CD4-positive, alpha-beta T cell treated with Interleukin-21 for 1 hour (primary cell): ENCODE data around the gene BAIAP2L2.
"Not testable (repeated sequence)": the region's sequence is repeated elsewhere in the genome, so short reads cannot be mapped to it uniquely, and the experiment has no call there.

Experiments used
- DNase-seq: peaks from one replicate; pipeline ENCODE4 v3.0.0-alpha.2; 2020

The BAIAP2L2 gene

GRCh38 chr22:38110008-38110862 lies at the start of gene BAIAP2L2:
BAIAP2L2 (minus strand) TSS chr22:38110684; CDS start chr22:38110525, 159 bp downstream.
- no peak for DNase-seq

- DNase-seq = no peak
Observed at GRCh38 chr22:38155703-38156102, 45.2 kb upstream of the BAIAP2L2 start.

- not testable (repeated sequence) for DNase-seq
Observed at GRCh38 chr22:38154563-38154915, 44.1 kb upstream of the BAIAP2L2 start.

GRCh38 chr22:38153821-38154562 lies 43.5 kb upstream of the BAIAP2L2 start:
- no peak for DNase-seq

- no peak for DNase-seq
Observed at GRCh38 chr22:38151126-38151500, 40.6 kb upstream of the BAIAP2L2 start.

GRCh38 chr22:38148245-38148644 lies 37.8 kb upstream of the BAIAP2L2 start:
- no peak for DNase-seq

- DNase-seq = not testable (repeated sequence)
Observed at GRCh38 chr22:38146166-38146565, 35.7 kb upstream of the BAIAP2L2 start.

GRCh38 chr22:38144025-38144405 lies 33.5 kb upstream of the BAIAP2L2 start:
- DNase-seq = no peak

- no peak for DNase-seq
Observed at GRCh38 chr22:38142606-38143005, 32.1 kb upstream of the BAIAP2L2 start.

GRCh38 chr22:38141217-38141973 lies 30.9 kb upstream of the BAIAP2L2 start:
- DNase-seq = no peak

GRCh38 chr22:38139901-38140300 lies 29.4 kb upstream of the BAIAP2L2 start:
- DNase-seq = no peak

GRCh38 chr22:38138961-38139360 lies 28.5 kb upstream of the BAIAP2L2 start:
- no peak for DNase-seq

- DNase-seq = no peak
Observed at GRCh38 chr22:38137876-38138687, 27.6 kb upstream of the BAIAP2L2 start.

GRCh38 chr22:38136607-38137006 lies 26.1 kb upstream of the BAIAP2L2 start:
- no peak for DNase-seq

GRCh38 chr22:38135133-38135706 lies 24.7 kb upstream of the BAIAP2L2 start:
- DNase-seq = no peak

- DNase-seq = no peak
Observed at GRCh38 chr22:38133331-38133730, 22.8 kb upstream of the BAIAP2L2 start.

GRCh38 chr22:38132794-38133193 lies 22.3 kb upstream of the BAIAP2L2 start:
- DNase-seq = no peak

- no peak for DNase-seq
Observed at GRCh38 chr22:38132136-38132535, 21.7 kb upstream of the BAIAP2L2 start.

- no peak for DNase-seq
Observed at GRCh38 chr22:38131399-38131798, 20.9 kb upstream of the BAIAP2L2 start.

GRCh38 chr22:38129856-38130255 lies 19.4 kb upstream of the BAIAP2L2 start:
- DNase-seq = no peak

- DNase-seq = no peak
Observed at GRCh38 chr22:38129021-38129420, 18.5 kb upstream of the BAIAP2L2 start.

GRCh38 chr22:38127869-38128268 lies 17.4 kb upstream of the BAIAP2L2 start:
- DNase-seq = no peak
